GM12878 (cell line): ENCODE results near the gene RGMB. TPM values are rescaled to one million over a fixed set of nuclear protein-coding genes. Genes with fewer than 3 reads are reported as not detected.
A peak's percentile ranks its signal among the peaks of the same experiment; 100 is the strongest.

Experiments used
- CHD2 ChIP-seq: IDR thresholded peaks from 2 replicates; pipeline ENCODE4 v1.6.1; 2011; ENCODE audit warnings: low read depth, low read length, improper control_type of control experiment, borderline replicate concordance
- GATAD2B ChIP-seq: fragments of 450-650 bp; conservative IDR thresholded peaks from 2 replicates; pipeline ENCODE4 v1.6.1; 2017; ENCODE audit warnings: low read depth, mild to moderate bottlenecking, moderate library complexity
- IKZF1 ChIP-seq: fragments of 450-650 bp; conservative IDR thresholded peaks from 2 replicates; pipeline ENCODE4 v1.6.1; 2017; ENCODE audit warnings: antibody characterized with exemption, mild to moderate bottlenecking
- KLF5 ChIP-seq: fragments of 450-650 bp; IDR thresholded peaks from 2 replicates; pipeline ENCODE4 v1.6.1; 2014; ENCODE audit warnings: mild to moderate bottlenecking; ENCODE audit not compliant: partially characterized antibody
- MYC ChIP-seq: IDR thresholded peaks from 2 replicates; pipeline ENCODE4 v1.6.1; 2011; ENCODE audit warnings: mild to moderate bottlenecking, low read length, moderate library complexity, inconsistent platforms; ENCODE audit not compliant: insufficient read depth, insufficient replicate concordance, insufficient read length, severe bottlenecking
- POLR2AphosphoS5 ChIP-seq: IDR thresholded peaks from 2 replicates; pipeline ENCODE4 v1.6.1; 2011; ENCODE audit warnings: mild to moderate bottlenecking, low read length, inconsistent platforms
- RAD51 ChIP-seq: fragments of 450-650 bp; IDR thresholded peaks from 2 replicates; pipeline ENCODE4 v1.6.1; 2016; ENCODE audit warnings: moderate library complexity, mild to moderate bottlenecking, inconsistent platforms
- RCOR1 ChIP-seq: conservative IDR thresholded peaks from 2 replicates; pipeline ENCODE4 v1.6.1; 2012; ENCODE audit warnings: low read depth, low read length, improper control_type of control experiment
- SP1 ChIP-seq: IDR thresholded peaks from one replicate; pipeline ENCODE4 v1.6.1; 2011; ENCODE audit warnings: low read depth, low read length
- polyA plus RNA-seq, 11 experiments: library from polyadenylated mRNA; depleted of rRNA in 4 of 11; unstranded in 6 of 11; stranded (reverse) in 5 of 11; fragments of >200 nt; fragmentation: Nextera tagmentation in 4 of 11; fragmentation: Illumina TruSeq in 1 of 11; extraction: Ambion mirVana in 4 of 11; extraction: Trizol in 1 of 11; gene quantifications; 1 replicate in 1 of 11; 2 replicates in 10 of 11; pipeline versions ENCODE4 v1.2.1 to v1.2.3, GENCODE V29; 2011 to 2016; ENCODE audit warnings: inconsistent platforms in 2 of 11, missing spikeins in 2 of 11, low read depth in 1 of 11
- total RNA-seq, 4 experiments: library from RNA; depleted of rRNA in 3 of 4; stranded (reverse); fragments of >200 nt in 3 of 4; fragmentation: Illumina TruSeq in 1 of 4; extraction: Trizol in 1 of 4; gene quantifications; 2 replicates each; pipeline versions ENCODE4 v1.2.1 to v1.2.3, GENCODE V29; 2013 to 2021
- TF ChIP-seq, protein P1 (sequence below): fragments of 450-650 bp; IDR thresholded peaks from 2 replicates; pipeline ENCODE4 v1.6.1; 2017; ENCODE audit warnings: mild to moderate bottlenecking
- TF ChIP-seq, protein P2 (sequence below): fragments of 150-350 bp; IDR thresholded peaks from 2 replicates; pipeline ENCODE4 v1.6.1; 2016; ENCODE audit warnings: low read depth, low read length
- TF ChIP-seq, protein P3 (sequence below): fragments of 450-650 bp; IDR thresholded peaks from 2 replicates; pipeline ENCODE4 v1.6.1; 2017; ENCODE audit warnings: mild to moderate bottlenecking, moderate library complexity
- TF ChIP-seq, protein P4 (sequence below): IDR thresholded peaks from 2 replicates; pipeline ENCODE4 v1.6.1; 2012; ENCODE audit warnings: low read depth, low read length, improper control_type of control experiment
- TF ChIP-seq, protein P5 (sequence below): fragments of 450-650 bp; IDR thresholded peaks from 2 replicates; pipeline ENCODE4 v1.6.1; 2017; ENCODE audit warnings: mild to moderate bottlenecking, moderate library complexity

The RGMB gene
- total and polyA plus RNA-seq, 10 of the 15 experiments (the other 5 are each of a cell fraction or from before 2014, with no cell fraction given), result 1.3 to 15.3 (median 7.4) TPM

DNA sequence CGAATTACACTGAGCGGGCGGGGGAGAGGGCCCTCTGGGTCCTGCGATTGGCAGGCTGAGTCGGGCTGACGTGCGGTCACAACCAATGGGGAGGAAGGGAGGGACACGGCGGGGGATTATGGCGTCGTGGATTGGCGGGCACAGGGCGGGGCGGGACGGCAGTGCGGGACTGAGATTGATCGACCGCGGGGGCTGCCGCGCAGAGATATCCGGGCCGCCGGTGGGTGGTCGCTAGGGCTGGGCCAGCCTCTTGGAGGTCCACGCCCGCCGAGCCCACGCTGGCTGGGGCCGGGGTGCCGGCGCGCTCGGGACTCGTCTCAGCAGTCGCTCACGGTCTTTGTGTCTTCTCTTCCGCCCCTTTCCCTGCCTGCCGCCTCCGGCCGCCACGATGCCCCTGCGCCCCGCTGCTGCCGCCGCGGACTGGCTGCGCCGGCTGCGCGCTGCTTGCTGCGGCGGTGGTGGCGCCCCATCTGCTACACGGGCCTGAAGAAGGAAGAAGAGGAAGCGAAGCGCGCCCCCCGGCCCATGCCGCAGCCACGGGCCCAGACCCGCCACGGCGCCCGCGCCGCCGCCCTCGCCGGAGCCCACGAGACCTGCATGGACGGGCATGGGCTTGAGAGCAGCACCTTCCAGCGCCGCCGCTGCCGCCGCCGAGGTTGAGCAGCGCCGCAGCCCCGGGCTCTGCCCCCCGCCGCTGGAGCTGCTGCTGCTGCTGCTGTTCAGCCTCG, at the start of gene RGMB (continued):
- TF ChIP-seq, protein P1, sequence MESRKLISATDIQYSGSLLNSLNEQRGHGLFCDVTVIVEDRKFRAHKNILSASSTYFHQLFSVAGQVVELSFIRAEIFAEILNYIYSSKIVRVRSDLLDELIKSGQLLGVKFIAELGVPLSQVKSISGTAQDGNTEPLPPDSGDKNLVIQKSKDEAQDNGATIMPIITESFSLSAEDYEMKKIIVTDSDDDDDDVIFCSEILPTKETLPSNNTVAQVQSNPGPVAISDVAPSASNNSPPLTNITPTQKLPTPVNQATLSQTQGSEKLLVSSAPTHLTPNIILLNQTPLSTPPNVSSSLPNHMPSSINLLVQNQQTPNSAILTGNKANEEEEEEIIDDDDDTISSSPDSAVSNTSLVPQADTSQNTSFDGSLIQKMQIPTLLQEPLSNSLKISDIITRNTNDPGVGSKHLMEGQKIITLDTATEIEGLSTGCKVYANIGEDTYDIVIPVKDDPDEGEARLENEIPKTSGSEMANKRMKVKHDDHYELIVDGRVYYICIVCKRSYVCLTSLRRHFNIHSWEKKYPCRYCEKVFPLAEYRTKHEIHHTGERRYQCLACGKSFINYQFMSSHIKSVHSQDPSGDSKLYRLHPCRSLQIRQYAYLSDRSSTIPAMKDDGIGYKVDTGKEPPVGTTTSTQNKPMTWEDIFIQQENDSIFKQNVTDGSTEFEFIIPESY, result no peak
- TF ChIP-seq CHD2, result peak; percentile 93
- TF ChIP-seq, protein P2, sequence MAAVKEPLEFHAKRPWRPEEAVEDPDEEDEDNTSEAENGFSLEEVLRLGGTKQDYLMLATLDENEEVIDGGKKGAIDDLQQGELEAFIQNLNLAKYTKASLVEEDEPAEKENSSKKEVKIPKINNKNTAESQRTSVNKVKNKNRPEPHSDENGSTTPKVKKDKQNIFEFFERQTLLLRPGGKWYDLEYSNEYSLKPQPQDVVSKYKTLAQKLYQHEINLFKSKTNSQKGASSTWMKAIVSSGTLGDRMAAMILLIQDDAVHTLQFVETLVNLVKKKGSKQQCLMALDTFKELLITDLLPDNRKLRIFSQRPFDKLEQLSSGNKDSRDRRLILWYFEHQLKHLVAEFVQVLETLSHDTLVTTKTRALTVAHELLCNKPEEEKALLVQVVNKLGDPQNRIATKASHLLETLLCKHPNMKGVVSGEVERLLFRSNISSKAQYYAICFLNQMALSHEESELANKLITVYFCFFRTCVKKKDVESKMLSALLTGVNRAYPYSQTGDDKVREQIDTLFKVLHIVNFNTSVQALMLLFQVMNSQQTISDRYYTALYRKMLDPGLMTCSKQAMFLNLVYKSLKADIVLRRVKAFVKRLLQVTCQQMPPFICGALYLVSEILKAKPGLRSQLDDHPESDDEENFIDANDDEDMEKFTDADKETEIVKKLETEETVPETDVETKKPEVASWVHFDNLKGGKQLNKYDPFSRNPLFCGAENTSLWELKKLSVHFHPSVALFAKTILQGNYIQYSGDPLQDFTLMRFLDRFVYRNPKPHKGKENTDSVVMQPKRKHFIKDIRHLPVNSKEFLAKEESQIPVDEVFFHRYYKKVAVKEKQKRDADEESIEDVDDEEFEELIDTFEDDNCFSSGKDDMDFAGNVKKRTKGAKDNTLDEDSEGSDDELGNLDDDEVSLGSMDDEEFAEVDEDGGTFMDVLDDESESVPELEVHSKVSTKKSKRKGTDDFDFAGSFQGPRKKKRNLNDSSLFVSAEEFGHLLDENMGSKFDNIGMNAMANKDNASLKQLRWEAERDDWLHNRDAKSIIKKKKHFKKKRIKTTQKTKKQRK, result peak; percentile 61
- TF ChIP-seq GATAD2B, result peak; percentile 82; the same call in 1 of the 2 replicates
- TF ChIP-seq, protein P3, sequence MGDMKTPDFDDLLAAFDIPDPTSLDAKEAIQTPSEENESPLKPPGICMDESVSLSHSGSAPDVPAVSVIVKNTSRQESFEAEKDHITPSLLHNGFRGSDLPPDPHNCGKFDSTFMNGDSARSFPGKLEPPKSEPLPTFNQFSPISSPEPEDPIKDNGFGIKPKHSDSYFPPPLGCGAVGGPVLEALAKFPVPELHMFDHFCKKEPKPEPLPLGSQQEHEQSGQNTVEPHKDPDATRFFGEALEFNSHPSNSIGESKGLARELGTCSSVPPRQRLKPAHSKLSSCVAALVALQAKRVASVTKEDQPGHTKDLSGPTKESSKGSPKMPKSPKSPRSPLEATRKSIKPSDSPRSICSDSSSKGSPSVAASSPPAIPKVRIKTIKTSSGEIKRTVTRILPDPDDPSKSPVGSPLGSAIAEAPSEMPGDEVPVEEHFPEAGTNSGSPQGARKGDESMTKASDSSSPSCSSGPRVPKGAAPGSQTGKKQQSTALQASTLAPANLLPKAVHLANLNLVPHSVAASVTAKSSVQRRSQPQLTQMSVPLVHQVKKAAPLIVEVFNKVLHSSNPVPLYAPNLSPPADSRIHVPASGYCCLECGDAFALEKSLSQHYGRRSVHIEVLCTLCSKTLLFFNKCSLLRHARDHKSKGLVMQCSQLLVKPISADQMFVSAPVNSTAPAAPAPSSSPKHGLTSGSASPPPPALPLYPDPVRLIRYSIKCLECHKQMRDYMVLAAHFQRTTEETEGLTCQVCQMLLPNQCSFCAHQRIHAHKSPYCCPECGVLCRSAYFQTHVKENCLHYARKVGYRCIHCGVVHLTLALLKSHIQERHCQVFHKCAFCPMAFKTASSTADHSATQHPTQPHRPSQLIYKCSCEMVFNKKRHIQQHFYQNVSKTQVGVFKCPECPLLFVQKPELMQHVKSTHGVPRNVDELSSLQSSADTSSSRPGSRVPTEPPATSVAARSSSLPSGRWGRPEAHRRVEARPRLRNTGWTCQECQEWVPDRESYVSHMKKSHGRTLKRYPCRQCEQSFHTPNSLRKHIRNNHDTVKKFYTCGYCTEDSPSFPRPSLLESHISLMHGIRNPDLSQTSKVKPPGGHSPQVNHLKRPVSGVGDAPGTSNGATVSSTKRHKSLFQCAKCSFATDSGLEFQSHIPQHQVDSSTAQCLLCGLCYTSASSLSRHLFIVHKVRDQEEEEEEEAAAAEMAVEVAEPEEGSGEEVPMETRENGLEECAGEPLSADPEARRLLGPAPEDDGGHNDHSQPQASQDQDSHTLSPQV, result no peak
- peak; percentile 58 for TF ChIP-seq POLR2AphosphoS5
- TF ChIP-seq RAD51, result no peak
- TF ChIP-seq MYC, result peak; percentile 11
- TF ChIP-seq KLF5, result no peak
- peak; percentile 98 for TF ChIP-seq SP1
- TF ChIP-seq, protein P4, sequence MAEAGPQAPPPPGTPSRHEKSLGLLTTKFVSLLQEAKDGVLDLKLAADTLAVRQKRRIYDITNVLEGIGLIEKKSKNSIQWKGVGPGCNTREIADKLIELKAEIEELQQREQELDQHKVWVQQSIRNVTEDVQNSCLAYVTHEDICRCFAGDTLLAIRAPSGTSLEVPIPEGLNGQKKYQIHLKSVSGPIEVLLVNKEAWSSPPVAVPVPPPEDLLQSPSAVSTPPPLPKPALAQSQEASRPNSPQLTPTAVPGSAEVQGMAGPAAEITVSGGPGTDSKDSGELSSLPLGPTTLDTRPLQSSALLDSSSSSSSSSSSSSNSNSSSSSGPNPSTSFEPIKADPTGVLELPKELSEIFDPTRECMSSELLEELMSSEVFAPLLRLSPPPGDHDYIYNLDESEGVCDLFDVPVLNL, result peak; percentile 67
- TF ChIP-seq RCOR1, result 0 out of 2 replicates have a peak, but pooled peaks have one; percentile 26
- TF ChIP-seq, protein P5, sequence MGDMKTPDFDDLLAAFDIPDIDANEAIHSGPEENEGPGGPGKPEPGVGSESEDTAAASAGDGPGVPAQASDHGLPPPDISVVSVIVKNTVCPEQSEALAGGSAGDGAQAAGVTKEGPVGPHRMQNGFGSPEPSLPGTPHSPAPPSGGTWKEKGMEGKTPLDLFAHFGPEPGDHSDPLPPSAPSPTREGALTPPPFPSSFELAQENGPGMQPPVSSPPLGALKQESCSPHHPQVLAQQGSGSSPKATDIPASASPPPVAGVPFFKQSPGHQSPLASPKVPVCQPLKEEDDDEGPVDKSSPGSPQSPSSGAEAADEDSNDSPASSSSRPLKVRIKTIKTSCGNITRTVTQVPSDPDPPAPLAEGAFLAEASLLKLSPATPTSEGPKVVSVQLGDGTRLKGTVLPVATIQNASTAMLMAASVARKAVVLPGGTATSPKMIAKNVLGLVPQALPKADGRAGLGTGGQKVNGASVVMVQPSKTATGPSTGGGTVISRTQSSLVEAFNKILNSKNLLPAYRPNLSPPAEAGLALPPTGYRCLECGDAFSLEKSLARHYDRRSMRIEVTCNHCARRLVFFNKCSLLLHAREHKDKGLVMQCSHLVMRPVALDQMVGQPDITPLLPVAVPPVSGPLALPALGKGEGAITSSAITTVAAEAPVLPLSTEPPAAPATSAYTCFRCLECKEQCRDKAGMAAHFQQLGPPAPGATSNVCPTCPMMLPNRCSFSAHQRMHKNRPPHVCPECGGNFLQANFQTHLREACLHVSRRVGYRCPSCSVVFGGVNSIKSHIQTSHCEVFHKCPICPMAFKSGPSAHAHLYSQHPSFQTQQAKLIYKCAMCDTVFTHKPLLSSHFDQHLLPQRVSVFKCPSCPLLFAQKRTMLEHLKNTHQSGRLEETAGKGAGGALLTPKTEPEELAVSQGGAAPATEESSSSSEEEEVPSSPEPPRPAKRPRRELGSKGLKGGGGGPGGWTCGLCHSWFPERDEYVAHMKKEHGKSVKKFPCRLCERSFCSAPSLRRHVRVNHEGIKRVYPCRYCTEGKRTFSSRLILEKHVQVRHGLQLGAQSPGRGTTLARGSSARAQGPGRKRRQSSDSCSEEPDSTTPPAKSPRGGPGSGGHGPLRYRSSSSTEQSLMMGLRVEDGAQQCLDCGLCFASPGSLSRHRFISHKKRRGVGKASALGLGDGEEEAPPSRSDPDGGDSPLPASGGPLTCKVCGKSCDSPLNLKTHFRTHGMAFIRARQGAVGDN, result 0 out of 2 replicates have a peak, but pooled peaks have one; percentile 58
- peak; percentile 86 for TF ChIP-seq IKZF1
